Measurements from ENCODE around the gene AUTS2.

The AUTS2 gene

DNA sequence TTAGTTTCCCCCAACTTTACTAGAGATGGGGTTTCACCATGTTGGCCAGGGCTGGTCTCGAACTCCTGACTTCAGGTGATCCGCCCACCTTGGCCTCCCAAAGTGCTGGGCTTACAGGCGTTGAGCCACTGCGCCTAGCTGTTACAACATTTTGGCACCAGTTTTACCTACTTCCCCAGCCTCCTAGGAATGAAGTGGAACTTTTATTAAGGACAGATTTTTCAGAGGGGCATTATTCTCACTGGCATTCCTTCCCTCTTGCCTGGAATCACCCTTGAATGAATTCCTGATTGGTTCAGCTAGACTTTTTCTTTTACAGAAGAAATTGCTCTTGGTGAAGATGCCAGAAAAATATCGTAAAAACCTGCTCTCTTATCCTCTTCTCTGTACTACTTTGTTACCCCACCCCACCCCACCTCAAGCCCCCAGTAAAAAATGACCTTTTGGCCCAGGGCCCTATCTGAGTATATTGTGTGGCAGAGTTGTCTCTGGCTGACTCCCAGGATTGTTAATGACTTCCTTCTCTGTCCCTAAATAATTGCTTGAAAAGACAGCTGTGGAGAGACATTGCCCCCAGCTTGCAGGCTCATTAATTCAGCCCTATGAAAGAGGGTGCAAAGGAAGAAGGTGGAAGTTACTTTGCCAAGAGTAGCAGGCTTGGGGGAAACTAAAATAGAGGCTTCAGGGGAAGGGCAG lies 189.6 kb downstream of the AUTS2 start:
- no peak for DNase-seq (ENCODE audit: low read depth in 2 of 2)

DNA sequence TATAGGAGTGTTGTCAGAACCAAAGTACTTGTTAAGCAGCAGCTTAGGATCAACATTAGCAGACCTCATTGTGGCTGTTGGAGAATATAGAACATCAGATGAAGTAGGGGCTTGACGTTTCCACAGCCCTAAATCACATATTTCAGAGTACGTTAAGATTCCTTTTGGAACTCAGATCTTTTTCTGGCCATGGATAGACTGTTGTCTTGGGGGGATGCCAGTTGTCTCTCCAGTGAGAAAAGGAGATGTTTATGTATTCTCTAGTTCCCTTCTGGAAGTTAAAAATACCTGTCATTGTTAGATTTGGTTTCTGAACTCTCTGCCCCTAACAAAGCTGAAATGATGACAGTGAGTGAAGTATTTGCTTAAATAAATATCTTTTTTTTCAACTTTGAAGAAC lies 191.3 kb downstream of the AUTS2 start:
- DNase-seq (ENCODE audit: low read depth in 2 of 2), result no peak

DNA sequence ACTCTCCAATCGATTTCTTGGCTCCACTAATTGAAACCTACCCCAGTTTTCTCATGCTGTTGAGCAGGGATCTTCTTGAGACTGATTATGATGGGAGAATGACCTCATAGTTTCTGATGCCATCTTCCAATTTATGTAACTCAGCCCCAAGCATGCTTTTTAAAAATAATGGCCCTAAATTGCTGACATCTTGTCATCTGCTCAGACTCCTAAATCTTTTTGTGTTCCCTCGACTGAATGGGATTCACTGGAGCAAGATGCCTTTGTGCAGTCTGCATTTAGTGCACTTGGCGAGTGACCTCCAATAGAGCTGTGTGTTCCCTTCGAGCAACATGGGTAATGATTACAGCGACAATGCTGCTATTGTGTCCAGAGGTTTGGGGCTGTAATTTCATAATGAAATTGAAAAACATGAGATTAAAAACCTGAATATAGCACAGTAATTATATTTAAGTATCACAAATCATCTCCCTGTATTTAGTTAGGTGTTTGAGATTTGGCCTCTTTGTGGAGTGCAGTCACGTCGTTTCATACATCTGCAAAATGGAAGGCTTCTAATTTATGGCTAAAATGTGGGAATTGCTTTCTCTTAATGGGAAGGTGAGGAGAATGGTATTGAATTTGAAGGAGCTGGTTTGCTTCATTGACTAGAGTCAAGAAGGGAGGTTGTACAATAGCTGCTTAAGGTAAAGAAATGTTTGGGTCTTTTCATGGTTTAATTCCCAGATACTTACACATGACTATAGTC lies 192.9 kb downstream of the AUTS2 start:
- DNase-seq (ENCODE audit: low read depth in 2 of 2), result no peak

DNA sequence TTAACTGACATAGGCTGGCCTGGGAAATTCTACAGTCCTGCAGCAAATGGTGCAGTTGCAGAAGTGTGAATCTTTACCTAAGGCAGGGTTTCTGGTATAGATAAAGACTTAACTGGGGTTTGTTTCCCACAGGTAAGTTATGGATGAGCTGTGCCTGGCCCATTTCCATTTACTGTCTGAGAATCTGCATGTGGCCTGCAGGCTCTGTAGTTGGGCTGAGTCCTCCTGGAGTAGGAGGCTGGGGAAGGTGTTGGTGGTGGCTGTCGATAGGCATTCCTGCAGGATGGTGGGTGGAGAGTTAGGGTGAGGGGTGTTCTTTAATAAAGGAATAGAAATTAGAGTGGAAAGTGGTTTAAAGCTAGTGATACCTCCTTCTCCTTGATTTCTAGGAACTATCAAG lies 193.5 kb downstream of the AUTS2 start:
- DNase-seq (ENCODE audit: low read depth in 2 of 2), result no peak

DNA sequence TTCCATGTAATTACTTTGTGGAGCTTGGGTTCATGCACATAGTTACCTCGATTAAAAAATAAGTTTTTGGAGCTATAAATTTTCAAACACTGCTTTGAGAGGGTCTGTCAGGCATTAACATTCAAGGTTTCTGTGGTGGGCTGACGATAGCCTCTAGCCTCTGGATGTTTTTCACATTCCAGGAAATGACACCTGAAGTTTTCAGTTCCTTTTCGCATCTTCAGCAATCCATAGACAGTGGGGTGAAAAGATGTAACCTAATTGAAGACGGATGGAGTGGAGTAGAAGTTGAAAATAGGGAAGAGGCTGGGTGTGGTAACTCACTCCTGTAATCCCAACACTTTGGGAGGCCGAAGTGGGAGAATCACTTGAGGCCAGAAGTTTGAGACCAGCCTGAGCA lies 197.7 kb downstream of the AUTS2 start:
- no peak for DNase-seq (ENCODE audit: low read depth in 2 of 2)

DNA sequence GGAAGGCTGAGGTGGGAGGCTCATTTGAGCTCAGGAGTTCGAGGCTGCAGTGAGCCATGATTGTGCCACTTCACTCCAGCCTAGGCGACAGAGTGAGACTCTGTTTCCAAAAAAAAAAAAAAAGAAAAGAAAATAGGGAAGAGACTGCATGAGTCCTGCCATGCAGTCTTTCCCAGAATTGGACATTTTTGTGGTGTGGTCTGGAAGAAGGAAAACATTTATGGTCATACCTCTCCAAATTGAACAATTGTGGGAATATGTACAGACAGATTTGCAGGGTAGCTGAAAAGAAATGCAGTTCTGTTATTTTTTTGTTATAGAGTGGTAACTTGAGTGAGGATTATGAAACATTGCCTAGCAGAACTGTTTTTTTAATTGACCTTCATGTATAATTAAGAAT lies 198.1 kb downstream of the AUTS2 start:
- DNase-seq (ENCODE audit: low read depth in 2 of 2), result no peak

DNA sequence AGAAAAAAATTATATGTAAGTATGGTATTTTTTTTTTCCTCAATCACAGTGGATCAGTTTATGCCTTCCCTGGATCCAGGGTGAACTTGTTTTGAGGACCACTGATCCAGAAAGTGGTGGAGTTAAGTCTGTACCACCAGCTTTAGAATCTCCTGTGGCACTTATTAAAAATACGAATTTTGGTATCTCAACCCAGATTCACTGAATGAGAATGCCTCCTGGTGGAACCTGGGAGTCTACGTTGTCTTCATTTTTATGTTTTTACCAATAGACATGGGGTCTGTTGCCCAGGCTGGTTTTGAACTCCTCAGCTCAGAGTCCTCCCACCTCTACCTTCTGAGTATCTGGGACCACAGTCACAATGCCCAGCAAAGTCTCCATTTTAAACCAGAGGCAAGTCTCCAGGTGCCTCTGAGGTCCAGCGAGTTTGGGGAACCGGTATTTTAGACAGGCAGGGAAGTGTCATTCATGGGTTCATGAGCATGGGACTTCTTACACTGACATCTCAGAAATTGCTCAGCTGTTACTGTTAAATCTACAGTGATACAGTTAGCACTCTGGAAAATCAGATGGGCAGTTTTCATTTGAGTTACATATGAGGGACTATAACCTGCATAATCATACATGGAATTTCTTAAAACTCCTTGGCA lies 200.9 kb downstream of the AUTS2 start:
- DNase-seq (ENCODE audit: low read depth in 2 of 2), result no peak

DNA sequence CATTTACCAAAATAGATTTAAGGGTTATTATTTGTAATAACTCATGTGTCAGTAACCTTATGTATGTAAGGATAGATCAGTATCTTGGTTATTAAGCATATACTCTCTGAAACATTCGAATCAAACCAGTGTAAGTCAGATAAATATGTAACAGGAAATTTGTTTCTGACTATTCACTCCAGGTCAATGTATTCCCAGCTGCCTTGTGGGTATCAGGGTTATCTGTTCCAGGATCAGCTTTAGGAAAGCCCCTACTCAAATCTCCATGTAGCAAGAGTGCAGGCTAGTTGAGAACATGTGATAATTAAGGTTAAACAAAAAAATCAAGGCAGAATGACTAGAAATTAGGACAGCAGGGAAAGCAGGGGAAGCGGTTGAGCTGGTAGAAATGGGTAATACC lies 201.7 kb downstream of the AUTS2 start:
- no peak for DNase-seq (ENCODE audit: low read depth in 2 of 2)

DNA sequence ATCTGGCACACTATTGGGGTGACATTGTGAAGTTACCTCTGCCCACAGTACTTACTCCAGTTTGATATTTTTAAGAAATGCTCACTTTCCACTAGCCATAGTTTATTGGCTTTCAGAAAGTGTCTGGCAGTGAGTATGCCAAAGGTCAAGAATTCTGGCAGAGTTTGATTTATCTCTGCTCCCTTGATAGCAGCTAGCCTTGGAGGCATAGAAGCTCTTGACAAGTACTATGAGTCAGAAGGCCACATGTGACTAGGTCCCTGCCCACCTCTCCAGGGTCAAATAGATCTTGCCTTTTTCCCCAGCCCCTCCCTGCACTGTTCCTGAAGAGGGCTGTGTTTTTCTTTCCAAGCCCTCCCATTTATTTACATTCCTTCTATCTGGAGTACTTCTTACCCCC lies 202.2 kb downstream of the AUTS2 start:
- no peak for DNase-seq (ENCODE audit: low read depth in 2 of 2)

DNA sequence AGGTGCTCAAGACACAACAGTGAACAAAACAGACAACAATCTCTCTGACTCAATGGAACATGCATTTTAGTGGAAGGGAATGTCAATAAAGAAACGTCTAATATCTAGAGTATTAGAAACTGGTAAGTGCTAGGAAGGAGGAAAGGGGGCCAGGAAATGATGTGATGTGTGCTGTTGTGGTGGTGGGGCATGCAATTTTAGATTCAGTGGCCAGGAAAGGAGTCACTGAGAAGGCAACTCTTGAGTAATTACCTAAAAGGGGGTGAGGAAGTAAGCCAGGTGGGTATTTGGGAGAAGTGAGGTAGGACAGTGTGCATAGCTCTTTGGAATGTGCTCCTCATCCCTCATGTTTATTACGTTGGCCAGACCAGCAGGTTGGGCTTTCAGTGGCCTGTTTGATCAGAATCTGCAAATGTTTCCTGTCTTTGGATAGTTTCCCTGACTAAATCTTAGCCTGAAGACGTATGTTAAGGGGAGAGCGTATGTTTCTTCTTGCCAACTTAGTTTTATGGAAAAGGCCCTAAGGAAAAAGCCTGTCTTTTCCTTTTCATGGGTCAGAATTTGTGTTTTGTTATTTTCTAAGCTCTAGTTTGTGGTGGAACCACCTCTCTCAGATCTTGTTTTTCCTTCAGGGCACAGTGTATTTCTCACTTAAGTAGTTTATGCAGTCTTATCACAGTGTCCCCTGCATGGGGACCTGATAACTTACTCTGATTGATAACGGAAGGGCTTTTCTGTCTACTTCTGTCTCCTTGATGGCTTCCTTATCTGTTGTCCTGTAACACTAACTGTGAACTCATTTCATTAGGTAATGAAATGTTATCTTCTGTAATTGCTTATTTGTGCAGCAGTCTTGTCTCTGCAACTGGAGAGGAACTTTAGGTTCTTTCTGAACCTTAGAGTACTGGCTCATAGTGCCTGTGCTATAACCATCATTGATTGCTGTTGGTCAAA lies 203.7 kb downstream of the AUTS2 start:
- DNase-seq (ENCODE audit: low read depth in 2 of 2), result no peak

DNA sequence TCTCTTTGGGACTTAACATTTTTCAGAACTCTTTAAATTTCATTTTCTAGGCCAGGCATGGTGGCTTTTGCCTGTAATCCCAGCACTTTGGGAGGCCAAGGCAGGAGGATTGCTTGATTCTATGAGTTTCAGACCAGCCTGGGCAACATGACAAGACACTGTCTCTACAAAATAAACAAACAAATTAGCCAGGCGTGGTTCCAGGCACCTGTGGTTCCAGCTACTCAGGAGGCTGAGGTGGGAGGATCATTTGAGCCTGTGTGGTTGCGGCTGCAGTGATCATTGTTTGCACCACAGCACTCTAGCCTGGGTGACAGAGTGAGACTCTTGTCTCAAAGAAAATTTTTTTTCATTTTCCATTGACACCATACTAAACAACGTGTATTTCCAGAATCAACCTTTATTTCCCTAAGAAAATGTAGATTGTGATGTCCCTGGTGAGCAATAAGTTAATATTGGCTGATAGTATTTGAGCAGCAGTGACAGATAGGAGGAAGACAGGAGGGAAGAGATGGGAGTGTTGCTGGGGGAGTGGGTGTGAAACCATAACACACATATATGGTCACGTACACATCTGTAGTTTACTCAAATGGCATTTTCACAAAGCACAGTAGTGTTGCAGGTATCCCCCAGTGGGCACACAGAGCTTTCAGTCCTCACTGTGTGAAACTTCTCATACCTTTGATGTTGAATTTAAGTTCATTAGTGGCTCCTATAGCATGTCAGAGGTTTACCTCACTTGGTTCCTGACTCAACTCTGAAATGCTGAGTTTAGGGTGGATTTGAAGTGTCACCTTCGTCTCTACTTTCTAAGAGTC lies 205.6 kb downstream of the AUTS2 start:
- DNase-seq (ENCODE audit: low read depth in 2 of 2), result no peak

DNA sequence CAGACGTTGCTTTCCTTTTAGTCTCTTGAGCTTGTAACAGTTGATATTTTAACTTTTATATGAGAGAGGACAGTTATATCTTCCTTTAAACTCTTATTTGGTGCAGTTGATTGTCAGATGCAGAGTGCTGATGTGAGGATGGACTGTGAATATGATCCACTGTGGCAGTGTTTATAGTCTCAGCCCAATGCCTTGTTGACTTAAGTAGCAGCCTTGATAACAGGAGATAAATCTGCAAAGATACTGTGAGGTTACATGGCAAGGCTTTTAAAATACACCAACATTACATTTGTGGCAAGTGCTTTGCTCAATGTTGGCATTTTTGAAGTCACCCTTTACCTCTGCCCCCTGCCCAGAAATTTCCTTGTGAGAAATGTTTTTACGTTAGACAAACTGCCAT lies 206.7 kb downstream of the AUTS2 start:
- DNase-seq (ENCODE audit: low read depth in 2 of 2), result no peak

DNA sequence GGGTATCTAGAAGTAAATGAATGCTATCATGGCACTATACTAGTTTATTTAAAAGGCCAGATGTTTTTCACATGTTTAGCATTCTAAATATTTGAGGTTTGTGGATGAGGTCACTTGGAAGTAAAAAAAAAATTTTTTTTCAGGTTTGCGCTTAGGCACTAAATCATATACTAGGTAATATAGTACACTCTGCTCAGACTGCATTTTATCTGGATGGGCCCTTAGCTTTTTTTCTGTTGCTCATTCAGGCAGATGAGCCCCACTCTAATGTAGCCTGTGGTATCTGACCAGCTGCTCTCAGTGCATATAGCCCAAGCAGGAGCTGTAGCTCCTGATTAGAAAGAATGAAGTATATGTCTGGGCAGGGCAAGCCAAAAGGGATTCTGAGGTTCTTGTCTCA lies 210.1 kb downstream of the AUTS2 start:
- DNase-seq (ENCODE audit: low read depth in 2 of 2), result no peak

DNA sequence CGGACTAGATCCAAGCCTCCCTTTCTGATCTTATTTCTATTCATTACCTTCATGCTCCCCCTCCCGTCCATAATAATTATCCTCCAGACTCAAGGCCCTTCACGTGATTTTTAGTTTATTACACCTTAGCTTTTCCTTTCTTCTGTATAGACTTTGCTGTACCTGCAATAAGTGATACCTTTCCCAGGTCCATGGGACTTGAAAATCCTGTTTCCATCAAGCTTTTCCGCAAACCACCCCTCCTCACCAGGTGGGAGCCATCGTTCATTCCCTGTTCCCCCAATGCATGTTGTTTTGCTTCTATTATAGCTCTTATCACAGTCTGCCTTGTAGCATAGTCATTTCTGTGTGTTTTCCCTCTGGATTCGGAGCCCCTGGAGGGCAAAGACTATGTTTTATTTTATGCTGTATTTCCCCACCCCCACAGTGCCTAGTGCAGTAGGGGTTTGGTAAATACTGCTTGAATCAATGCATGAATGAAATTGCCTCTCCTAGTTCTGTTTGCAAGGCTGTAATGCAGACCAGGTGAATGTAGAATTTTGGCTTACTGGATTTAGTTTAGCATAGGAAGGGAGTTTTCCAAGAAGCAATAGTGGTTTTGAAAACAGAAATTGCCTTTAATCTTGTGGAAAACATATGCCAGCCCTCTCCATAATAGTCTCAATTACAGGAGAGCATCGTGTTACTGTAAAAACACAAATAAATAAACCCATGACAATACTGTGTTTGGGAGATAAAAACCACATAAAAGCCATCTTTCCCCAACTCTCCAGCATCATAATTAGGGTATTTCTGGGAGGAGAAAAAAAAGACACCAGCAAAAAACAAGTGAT lies 213.4 kb downstream of the AUTS2 start:
- no peak for DNase-seq (ENCODE audit: low read depth in 2 of 2)

DNA sequence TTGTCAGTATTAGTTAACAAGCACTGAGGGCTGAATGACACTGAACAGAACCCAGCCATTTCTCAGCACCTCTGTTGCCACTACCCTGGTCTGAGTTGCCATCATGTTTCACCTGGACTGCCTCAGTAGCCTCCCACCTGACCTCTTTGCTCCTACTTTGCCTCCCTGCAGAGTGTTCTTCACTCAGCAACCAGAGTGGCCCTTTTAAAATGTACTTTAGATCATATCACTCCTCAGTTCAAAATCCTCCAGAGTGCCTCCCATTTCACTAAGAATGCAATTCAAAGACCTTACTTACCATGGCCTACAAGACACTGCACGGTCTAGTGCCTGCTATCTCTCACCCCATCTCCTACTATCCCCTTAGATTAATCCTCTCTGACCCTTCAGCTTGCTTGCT lies 214.5 kb downstream of the AUTS2 start:
- DNase-seq (ENCODE audit: low read depth in 2 of 2), result no peak

DNA sequence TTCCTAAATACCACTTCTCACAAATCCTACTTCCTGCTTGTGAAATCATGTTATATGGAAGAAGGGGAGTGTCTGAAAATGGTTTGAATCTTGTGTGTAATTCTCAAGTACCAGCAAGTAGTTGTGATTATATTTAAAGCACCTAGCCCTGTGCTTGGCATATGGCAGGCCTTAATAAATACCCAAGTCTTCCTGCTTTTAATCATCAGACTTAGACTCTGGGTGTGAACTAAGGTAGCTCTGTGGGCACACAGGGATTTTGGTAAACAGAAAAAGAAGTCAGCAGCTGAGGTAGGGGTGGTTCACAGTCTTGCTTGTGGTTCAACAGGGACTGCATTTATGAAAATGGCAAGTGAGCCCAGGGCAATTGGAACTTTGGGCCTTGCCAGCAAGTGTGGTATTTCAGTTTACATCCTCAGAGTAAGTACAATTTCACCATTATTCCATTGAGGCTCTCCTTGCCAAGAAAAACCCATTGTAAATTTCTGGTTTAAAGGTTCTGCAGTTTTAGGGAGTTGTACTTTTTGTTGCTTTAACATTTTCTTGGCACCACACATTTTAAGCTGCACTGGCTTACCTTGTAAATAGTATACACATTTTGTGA lies 215.5 kb downstream of the AUTS2 start:
- no peak for DNase-seq (ENCODE audit: low read depth in 2 of 2)

DNA sequence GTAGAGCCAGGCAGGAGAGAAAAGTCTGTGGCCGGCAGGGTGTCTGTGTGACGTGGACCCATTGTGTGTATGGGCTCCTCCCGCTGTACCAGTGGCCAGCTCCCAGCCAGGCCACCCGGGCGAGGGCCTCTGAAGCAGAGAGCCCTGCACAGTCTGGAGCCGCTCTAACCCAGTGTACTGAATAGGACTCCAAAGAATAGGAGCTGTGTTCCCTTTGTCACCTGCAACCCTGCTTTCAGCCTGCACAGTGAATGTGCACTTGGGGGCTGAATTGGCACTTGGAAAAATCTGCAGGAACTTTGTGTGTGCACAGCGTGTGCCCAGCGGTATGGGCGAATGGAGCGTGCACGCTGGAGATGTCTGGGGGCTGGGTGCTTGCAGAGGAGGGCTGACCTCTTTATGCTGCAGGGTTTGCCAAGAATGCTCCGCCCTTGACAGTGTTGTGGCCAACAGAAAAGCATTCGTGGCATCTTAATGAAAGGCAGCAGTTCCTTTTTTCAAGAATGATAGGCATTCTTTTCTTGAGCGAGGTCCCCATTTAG lies 216.2 kb downstream of the AUTS2 start:
- DNase-seq (ENCODE audit: low read depth in 2 of 2), result no peak

DNA sequence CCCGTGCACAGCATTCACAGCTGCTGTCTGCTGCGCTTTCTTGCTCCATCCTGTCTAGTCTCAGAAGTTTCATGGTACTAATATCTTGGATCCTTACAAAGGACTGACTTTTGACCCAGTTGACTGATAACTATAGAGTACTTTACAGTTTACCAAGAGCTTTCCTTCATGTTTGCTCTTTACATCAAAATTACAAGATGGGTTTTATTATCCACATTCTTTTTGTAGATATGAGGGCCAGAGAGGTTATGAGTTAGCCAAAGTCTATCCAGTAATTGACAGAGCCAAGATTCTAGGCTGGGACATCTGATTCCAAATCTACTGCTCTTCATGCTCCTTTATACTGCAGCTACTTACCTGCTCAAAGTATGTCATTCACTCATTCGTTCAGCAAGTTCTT lies 218.2 kb downstream of the AUTS2 start:
- no peak for DNase-seq (ENCODE audit: low read depth in 2 of 2)

DNA sequence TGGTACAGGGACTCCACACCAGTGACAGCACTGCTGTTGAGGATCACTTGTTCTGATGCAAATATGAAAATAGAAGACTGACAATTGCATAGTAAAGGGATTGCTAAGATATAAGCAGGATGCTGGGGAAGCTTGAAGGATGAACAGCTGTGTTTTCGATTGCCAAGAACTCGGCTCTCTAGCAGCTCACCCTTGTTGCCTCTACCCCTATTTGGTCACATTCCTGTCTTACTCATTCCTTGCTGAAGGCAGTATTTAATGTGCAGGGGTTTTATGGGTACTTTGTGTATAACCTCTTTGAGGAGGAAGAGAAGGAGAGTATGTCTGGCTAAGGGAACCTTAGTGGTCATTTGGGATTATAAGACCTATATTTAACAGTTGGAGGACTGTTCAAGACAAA lies 218.8 kb downstream of the AUTS2 start:
- DNase-seq (ENCODE audit: low read depth in 2 of 2), result no peak

Data from stimulated activated CD8-positive, alpha-beta memory T cell treated with anti-CD3 and anti-CD28 coated beads, Interleukin-15, amount 100 ng/mL, for 4 hours (primary cell).